ENCODE data around the gene SLC1A7.
"Not testable (repeated sequence)": the region's sequence is repeated elsewhere in the genome, so short reads cannot be mapped to it uniquely, and the experiment has no call there.

Gene SLC1A7

GRCh38 chr1:53142226-53142853 is at the start of gene SLC1A7:
Gene SLC1A7, minus strand, starts transcription at chr1:53142638. Its CDS starts 189 bp downstream, at chr1:53142449.
- no peak within 1 kb of the TSS for H3K27ac ChIP-seq
- TF ChIP-seq, protein P1, sequence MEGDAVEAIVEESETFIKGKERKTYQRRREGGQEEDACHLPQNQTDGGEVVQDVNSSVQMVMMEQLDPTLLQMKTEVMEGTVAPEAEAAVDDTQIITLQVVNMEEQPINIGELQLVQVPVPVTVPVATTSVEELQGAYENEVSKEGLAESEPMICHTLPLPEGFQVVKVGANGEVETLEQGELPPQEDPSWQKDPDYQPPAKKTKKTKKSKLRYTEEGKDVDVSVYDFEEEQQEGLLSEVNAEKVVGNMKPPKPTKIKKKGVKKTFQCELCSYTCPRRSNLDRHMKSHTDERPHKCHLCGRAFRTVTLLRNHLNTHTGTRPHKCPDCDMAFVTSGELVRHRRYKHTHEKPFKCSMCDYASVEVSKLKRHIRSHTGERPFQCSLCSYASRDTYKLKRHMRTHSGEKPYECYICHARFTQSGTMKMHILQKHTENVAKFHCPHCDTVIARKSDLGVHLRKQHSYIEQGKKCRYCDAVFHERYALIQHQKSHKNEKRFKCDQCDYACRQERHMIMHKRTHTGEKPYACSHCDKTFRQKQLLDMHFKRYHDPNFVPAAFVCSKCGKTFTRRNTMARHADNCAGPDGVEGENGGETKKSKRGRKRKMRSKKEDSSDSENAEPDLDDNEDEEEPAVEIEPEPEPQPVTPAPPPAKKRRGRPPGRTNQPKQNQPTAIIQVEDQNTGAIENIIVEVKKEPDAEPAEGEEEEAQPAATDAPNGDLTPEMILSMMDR (conservative IDR thresholded peaks at IDR 0.05) = no peak

GRCh38 chr1:53190210-53190611 is 47.8 kb upstream of the SLC1A7 start:
- H3K27ac ChIP-seq = no peak overlapping the region
- TF ChIP-seq, protein P1 (conservative IDR thresholded peaks at IDR 0.05) = no peak

DNA sequence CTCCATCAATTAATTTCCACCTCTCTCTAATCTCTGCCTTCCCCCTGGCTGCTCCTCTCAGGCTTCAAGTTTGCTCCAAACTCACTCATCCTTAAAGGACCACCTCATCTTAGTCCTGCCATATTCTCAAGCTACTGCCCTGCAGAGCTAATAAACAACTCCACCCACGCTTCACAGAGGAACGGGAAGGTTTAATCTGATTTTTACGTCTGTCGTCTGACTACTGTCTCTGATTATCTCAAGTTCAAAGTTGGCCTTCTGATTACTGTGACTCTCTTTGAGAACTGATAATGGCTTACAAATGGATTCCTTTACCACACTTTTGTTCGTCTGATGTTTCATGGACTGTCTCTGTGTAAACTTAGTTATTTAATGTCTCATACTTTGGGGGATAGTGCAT is 46.6 kb upstream of the SLC1A7 start:
- no peak overlapping the region for H3K27ac ChIP-seq
- TF ChIP-seq, protein P1 (conservative IDR thresholded peaks at IDR 0.05) = no peak

GRCh38 chr1:53188099-53188498 is 45.7 kb upstream of the SLC1A7 start:
- TF ChIP-seq, protein P1 (conservative IDR thresholded peaks at IDR 0.05) = no peak
- H3K27ac ChIP-seq = no peak overlapping the region

GRCh38 chr1:53187401-53187800 is 45.0 kb upstream of the SLC1A7 start:
- H3K27ac ChIP-seq = no peak overlapping the region
- TF ChIP-seq, protein P1 (conservative IDR thresholded peaks at IDR 0.05) = no peak

DNA sequence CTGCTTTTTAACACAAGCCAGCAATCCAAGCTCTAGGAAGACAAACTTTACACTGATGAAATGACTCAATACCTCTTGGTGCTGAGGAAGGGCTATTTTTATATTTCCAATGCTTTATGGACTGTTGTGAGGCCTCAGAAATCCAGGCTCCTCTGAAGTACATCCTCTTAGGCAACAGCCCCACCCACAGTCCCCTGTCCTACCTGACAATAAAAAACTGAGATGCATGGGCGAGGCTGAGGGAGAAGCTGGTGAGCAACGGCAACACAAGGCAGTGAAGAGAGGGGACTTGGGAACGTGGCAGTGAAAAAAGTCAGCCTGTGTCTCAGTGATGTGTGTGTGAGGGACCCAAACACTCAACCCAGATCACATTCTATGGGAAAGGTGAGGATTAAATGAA is 44.1 kb upstream of the SLC1A7 start:
- no peak overlapping the region for H3K27ac ChIP-seq
- TF ChIP-seq, protein P1 (conservative IDR thresholded peaks at IDR 0.05) = no peak

- TF ChIP-seq, protein P1 (conservative IDR thresholded peaks at IDR 0.05) = peak; percentile 11
Observed at GRCh38 chr1:53185955-53186297, 43.5 kb upstream of the SLC1A7 start.

More at GRCh38 chr1:53185955-53186297, 43.5 kb upstream of the SLC1A7 start:
- H3K27ac ChIP-seq = not testable (repeated sequence)
